H54 (cell line): Measurements from ENCODE around the gene CPPED1.
"Not testable (repeated sequence)": the region's sequence is repeated elsewhere in the genome, so short reads cannot be mapped to it uniquely, and the experiment has no call there.

Source experiments
- DNase-seq: peaks from one replicate; pipeline ENCODE4 v3.0.0; 2011; ENCODE audit warnings: low spot score, mixed read lengths; ENCODE audit not compliant: insufficient read length
- FAIRE-seq: peaks from 3 replicates; lab custom pipeline; 2011; peaks lifted over from hg19 to GRCh38; lab: Jason Lieb, UNC
- POLR2A ChIP-seq: IDR thresholded peaks from 2 replicates; pipeline ENCODE4 v1.6.1; 2011; ENCODE audit warnings: low read depth, mild to moderate bottlenecking, low read length

Gene CPPED1

DNA sequence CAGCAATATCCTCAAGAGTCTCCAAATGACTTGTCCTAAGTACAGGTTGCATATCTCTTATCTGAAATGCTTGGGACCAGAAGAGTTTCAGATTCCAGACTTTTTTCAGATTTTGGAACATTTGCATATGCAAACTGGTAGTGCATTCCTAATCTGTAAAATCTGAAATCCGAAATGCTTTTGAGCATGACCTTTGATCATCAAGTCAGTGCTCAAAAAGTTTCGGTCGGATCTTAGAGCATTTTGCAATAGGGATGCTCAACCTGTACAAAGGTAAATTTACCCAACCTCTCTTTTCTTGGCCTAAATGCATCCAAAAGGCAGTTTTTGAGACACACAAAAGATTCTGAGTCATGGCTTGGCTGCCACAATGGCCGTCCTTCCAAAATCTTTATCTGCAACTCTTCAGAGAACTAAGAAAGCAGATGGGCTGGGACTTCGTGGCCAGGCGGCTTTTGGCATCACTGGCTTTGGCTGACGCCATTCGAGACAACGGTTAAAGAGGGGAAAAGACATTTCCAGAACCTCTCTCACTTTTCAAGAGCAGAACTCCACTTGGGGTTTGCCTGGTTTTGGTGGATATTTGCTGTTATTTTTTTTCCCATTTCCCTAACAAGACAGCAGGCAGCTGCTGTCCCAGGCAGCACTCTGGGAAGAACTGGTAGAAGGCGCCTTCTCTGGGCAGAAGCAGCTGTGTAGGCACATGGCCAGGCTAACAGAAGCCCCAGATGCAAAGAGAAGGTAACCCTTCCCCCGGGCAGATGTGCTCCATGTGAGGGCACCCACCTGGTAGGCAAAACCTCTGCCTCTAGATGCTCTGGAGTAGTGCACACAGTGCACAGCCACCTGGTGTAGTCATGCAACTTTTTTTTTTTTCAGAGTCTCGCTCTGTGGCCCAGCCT lies 8.9 kb downstream of the CPPED1 start:
- DNase-seq (no peak), FAIRE-seq (no peak)
- TF ChIP-seq POLR2A, result no peak

GRCh38 chr16:12793865-12794240 lies 9.8 kb downstream of the CPPED1 start:
- no peak for TF ChIP-seq POLR2A
- no peak for FAIRE-seq
- no peak for DNase-seq

DNA sequence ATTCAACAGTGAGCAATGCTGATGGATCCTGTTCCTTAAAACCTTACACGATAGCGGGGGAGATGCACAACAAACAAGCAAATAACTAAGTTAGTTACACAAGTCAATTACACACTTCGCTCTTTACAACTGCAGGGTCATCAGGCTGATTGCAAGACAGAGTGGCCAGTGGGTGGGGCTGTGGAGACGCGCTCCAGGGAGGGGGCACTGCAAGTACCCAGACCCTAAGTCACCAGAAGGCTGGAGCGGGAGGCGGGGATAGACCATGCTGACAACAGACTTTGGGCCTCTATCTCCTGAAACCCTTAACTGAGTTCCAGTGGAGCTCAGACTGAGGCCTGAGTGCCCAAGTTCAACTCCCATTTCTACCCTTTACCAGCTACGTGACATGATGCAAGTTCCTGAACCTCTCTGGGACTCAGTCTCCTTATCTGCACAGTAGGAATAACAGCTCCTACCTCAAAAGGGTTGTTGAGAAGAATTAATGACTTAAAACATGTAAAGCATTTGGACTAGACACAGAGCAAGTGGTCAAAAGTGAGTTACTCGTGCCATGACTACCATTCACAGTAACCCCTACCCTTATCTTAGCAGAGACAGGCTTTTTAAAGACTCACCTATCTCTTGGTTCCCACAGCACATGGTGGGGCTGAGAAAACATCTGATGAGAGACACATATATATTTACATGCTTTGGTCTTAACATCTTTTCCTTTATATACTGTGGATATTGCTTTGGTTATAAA lies 10.4 kb downstream of the CPPED1 start:
- TF ChIP-seq POLR2A, result no peak
- no peak for FAIRE-seq
- no peak for DNase-seq

- DNase-seq, FAIRE-seq: not testable (repeated sequence)
These were observed 11.2 kb downstream of the CPPED1 start for GRCh38 chr16:12792528-12792927.

GRCh38 chr16:12791340-12791739 lies 12.3 kb downstream of the CPPED1 start:
- no peak for DNase-seq
- FAIRE-seq, result no peak
- no peak for TF ChIP-seq POLR2A

DNA sequence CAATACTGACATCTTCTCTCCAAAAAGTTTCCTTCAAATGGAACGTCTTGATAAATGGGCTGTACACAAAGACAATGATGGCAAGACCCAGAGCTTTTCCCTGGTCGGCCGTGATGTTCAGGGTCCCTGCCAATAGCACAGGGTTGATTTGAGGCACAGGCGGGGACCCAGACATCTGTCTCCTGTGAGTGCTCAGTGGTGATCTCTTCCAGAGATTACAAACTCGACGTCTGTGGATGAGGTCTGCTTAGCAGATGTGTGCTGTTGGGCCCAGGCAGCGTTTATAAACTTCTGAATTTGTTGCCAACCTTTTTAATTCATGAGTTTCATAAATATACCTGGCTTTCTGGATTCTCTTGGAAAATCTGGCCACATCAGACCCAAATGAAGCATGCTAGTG lies 14.9 kb downstream of the CPPED1 start:
- no peak for FAIRE-seq
- TF ChIP-seq POLR2A, result no peak
- DNase-seq, result no peak

DNA sequence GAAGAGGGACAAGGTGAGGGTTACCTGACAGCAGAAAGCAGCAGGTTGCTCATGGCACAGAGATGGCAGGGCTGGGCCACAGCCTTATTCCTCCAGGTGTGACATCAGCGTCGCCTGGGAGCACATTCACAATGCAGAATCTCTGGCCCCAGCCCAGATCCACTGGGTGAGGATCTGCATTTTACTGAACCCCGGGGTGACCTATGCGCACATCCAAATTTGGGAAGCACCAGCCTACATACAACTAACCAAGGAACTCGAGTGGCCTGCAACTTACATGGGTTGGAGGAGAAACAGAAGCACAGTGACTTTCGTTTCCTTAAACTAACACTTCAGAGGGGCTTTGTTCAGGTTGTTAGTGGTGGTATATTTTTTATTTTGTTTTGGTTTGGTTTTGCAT lies 17.6 kb downstream of the CPPED1 start:
- DNase-seq (no peak), FAIRE-seq (no peak)
- TF ChIP-seq POLR2A, result no peak

DNA sequence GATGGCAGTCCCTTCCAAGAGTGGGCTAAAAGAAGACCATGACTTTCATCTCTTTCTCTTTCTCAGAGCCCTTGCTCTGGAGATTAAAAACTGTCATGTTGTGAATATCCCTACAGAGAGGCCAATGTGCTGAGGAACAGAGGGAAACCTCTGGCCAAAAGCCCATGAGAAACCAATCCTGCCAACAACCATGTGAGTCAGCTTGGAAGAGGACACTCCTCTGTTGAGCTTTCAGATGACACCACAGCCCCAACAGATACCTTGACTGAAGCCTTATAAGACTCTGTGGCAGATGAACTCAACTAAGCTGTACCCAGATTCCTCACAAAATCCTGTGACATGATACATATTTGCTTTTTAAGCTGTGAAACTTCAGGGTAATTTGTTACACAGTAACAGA lies 19.6 kb downstream of the CPPED1 start:
- no peak for FAIRE-seq
- no peak for TF ChIP-seq POLR2A
- DNase-seq, result no peak

GRCh38 chr16:12781777-12782176 lies 21.9 kb downstream of the CPPED1 start:
- no peak for TF ChIP-seq POLR2A
- FAIRE-seq, result no peak
- DNase-seq, result no peak

DNA sequence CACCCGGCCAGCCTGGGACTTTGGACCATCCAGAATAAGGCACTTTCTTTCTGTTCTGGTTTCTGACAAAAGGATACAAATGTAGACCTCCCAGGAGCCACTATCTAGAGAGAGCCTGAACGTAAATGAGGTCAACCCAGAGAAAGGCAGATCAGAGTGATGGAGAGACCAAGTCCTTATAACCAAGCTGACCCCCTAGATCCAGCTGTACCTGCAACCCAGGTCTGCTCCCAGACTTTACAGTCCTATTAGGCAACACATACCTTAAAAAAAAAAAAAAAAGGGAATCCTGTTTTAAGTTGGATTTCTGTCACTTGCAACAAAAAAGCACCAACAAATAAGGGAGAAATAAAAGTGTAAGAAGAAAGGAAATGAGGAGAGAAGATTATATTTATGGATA lies 23.2 kb downstream of the CPPED1 start:
- no peak for TF ChIP-seq POLR2A
- no peak for FAIRE-seq
- DNase-seq, result no peak

- no peak for DNase-seq
- FAIRE-seq, result no peak
- TF ChIP-seq POLR2A, result no peak
These were observed 25.0 kb downstream of the CPPED1 start for GRCh38 chr16:12778726-12779125.

- FAIRE-seq, result no peak
These were observed 27.9 kb downstream of the CPPED1 start for GRCh38 chr16:12775656-12776236.

DNA sequence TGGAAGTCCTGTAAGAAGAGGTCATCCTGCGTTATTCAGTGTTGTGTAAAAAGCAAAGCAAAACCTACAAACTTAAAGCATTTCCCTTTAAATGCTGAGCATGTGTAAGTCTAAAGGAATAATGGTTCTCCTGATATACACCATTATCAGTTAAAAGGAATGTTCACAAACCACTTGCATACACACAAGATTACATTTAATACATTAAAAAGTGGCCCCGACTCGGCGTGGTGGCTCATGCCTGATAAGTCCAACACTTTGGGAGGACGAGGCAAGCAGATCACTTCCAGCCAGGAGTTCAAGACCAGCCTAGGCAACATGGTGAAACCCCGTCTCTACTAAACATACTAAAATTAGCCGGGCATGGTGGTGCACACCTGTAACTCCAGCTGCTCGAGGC lies 30.5 kb downstream of the CPPED1 start:
- TF ChIP-seq POLR2A, result no peak
- DNase-seq (no peak), FAIRE-seq (no peak)

More at GRCh38 chr16:12775656-12776236, 27.9 kb downstream of the CPPED1 start:
- DNase-seq, result no peak
- no peak for TF ChIP-seq POLR2A

- no peak for DNase-seq
- no peak for FAIRE-seq
- no peak for TF ChIP-seq POLR2A
These were observed 32.3 kb downstream of the CPPED1 start for GRCh38 chr16:12771341-12771798.

DNA sequence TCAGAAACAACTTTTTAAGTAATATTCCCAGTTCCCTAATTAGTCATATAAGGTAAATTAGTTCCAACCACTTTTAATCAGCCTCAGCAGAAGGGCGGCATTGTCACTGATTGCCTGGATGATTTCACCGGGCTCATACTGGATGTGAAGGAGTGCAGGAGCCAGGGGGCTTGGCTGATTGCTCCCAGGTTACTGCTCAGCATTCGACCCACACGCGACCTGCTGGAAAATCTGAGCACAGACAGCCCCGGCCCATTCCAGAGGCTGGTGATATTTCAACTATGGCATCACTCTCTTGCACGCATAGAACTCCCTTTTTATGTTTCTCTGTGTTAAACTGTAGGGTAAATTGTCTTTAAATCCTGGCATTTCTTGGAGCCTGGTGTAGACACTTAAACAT lies 34.2 kb downstream of the CPPED1 start:
- FAIRE-seq (no peak), DNase-seq (no peak)
- TF ChIP-seq POLR2A, result no peak
